ENCODE measurements around the gene PCSK7.
A peak's percentile ranks its signal among the peaks of the same experiment; 100 is the strongest.
"Not testable (repeated sequence)": the region's sequence is repeated elsewhere in the genome, so short reads cannot be mapped to it uniquely, and the experiment has no call there.

Gene PCSK7, protein sequence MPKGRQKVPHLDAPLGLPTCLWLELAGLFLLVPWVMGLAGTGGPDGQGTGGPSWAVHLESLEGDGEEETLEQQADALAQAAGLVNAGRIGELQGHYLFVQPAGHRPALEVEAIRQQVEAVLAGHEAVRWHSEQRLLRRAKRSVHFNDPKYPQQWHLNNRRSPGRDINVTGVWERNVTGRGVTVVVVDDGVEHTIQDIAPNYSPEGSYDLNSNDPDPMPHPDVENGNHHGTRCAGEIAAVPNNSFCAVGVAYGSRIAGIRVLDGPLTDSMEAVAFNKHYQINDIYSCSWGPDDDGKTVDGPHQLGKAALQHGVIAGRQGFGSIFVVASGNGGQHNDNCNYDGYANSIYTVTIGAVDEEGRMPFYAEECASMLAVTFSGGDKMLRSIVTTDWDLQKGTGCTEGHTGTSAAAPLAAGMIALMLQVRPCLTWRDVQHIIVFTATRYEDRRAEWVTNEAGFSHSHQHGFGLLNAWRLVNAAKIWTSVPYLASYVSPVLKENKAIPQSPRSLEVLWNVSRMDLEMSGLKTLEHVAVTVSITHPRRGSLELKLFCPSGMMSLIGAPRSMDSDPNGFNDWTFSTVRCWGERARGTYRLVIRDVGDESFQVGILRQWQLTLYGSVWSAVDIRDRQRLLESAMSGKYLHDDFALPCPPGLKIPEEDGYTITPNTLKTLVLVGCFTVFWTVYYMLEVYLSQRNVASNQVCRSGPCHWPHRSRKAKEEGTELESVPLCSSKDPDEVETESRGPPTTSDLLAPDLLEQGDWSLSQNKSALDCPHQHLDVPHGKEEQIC

DNA sequence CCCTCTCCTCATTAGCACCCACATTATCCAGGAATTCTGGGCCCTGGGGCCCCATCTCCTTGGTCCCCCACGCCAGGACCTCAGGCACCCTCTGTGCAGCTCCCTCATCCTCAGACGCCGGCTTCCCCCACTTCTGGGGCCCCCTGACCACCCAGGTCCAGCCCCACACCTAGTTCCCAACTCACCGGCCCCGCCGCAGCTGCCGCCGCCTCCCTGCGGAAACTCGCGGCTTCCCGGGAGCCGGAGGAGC lies at the start of gene PCSK7:
PCSK7 (minus strand) TSS at position 232 of the 250 bp plus-strand sequence. CDS start 2,229 bp downstream, outside the sequence.
- no peak for DNase-seq

- no peak for DNase-seq
Observed at GRCh38 chr11:117281159-117281558, 49.3 kb upstream of the PCSK7 start.

DNA sequence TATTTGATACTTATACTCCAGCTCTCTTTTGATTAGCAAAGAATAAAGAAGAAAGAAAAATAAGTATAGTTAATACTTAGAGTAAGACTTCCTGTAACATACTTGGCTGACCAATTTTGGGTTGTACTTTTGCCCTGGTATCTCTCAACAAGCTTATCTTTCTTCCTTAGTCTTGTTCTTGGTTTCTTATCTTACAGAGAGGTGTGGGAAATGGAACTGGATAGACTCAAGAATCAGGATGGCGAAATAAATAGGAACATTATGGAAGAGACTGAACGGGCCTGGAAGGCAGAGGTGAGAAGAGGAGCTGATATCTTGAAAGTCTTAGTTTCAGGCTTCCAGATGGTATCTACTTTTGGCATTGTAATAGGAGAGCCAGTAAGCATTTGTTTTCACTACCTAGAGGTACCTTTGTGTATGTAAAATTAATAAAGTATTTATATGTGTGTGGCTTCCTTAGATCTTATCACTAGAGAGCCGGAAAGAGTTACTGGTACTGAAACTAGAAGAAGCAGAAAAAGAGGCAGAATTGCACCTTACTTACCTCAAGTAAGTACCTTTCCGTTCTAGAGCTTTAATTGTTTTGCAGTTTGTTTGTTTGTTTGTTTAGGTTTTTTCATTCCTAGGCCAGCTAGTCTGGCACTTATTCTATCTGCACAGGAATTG lies 48.0 kb upstream of the PCSK7 start:
- no peak for DNase-seq

GRCh38 chr11:117278347-117278746 lies 46.5 kb upstream of the PCSK7 start:
- no peak for DNase-seq

DNA sequence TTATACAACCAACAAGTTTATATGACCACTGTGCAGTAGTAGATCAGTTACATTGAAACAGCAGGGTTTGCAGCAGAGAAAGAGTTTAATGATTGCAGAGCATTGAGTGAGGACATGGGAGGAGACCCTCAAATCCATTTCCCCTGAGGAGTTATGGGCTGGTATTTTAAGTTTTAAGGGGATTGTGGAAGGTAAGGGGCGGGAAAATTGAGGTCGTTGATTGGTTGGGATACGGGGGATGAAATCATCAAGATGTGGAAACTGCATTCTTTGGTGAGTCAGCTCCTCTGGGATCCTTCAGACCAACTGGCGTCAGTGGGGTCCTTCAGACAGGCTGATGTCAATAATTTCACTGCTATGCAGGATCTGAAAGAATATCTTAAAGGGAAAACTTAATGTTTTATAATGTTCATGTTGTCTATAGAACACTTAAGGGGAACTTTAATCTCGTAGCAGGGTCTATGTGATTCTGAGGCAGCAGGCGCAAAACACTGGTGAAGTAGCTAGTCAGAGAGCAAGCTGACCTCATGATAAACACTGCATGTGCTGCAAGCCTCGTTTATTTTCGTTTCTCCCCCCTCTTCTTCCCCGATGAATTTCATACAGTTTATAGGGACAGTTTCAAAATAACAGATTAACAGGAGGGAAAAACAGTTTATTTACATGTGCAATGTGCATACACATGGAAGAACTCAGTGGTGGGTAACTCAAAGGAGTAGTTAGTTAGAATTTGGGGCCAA lies 41.8 kb upstream of the PCSK7 start:
- no peak for DNase-seq

- not testable (repeated sequence) for DNase-seq
Observed at GRCh38 chr11:117272175-117272574, 40.3 kb upstream of the PCSK7 start.

DNA sequence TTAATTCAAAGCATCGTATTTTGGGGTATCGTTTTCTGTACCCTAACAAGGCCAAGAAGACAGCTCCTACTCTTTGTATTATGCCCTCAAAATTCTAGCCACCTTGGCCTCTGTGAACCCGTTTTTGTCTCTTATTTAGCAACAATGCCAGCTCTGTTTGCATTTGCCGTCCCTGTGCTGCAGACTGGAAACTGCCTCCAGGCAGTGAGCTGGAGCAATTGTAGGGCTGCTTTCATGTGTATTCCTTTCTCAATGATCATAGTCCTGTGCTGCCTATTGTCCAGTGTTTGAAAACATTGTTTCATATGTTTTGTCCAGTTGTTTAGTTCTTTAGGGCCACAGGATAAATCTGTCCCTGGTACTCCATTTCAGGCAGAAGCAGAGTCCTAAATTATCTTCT lies 39.3 kb upstream of the PCSK7 start:
- DNase-seq, result no peak

- DNase-seq, result no peak
Observed at GRCh38 chr11:117269856-117270255, 38.0 kb upstream of the PCSK7 start.

- DNase-seq, result no peak
Observed at GRCh38 chr11:117265745-117266144, 33.9 kb upstream of the PCSK7 start.

- not testable (repeated sequence) for DNase-seq
Observed at GRCh38 chr11:117264624-117265323, 32.9 kb upstream of the PCSK7 start.

DNA sequence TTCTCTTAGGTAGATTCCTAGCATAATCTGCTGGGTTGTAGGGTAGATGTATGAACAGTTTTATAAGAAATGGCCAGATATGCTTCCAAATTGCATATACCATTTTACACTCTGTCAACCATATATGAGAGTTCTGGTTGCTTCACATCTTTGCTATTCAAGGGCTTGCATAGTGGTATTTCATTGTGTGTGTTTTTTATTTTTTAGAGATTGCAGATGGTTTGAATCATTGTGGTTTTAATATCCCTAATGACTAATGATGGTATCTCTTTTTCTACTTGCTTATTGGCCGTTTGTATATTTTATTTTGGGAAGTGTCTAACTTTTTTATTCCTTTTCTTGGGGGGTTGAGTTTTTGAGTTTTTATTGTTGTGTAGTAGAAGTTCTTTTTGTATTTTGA lies 27.5 kb upstream of the PCSK7 start:
- no peak for DNase-seq

GRCh38 chr11:117258576-117258975 lies 26.7 kb upstream of the PCSK7 start:
- DNase-seq, result no peak

- DNase-seq, result no peak
Observed at GRCh38 chr11:117256573-117256972, 24.7 kb upstream of the PCSK7 start.

- no peak for DNase-seq
Observed at GRCh38 chr11:117255966-117256365, 24.1 kb upstream of the PCSK7 start.

GRCh38 chr11:117251506-117251905 lies 19.6 kb upstream of the PCSK7 start:
- DNase-seq, result no peak

- DNase-seq, result no peak
Observed at GRCh38 chr11:117249571-117249970, 17.7 kb upstream of the PCSK7 start.

DNA sequence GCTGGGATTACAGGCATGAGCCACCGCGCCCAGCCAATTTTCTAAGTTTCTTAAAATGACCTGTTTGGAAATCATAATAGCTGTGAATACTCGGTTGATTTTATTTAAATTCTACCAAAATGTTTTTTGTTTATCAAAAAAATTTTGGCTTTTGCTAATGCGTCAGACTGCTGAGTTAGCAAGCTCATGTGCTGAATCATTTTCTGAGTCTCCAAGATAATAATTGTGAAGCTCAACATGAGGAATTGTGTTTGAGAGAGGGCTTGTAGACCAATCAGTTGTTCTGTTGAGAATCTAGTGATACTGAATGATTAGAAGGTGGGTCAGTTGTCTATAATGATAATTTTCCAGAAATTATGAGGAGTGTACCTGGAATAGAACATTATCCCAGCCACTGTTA lies 16.5 kb upstream of the PCSK7 start:
- DNase-seq, result no peak

GRCh38 chr11:117239295-117239694 lies 7.4 kb upstream of the PCSK7 start:
- DNase-seq, result no peak

GRCh38 chr11:117238221-117238620 lies 6.3 kb upstream of the PCSK7 start:
- no peak for DNase-seq

GRCh38 chr11:117232911-117233409 lies 1.1 kb upstream of the PCSK7 start:
- DNase-seq, result no peak

DNA sequence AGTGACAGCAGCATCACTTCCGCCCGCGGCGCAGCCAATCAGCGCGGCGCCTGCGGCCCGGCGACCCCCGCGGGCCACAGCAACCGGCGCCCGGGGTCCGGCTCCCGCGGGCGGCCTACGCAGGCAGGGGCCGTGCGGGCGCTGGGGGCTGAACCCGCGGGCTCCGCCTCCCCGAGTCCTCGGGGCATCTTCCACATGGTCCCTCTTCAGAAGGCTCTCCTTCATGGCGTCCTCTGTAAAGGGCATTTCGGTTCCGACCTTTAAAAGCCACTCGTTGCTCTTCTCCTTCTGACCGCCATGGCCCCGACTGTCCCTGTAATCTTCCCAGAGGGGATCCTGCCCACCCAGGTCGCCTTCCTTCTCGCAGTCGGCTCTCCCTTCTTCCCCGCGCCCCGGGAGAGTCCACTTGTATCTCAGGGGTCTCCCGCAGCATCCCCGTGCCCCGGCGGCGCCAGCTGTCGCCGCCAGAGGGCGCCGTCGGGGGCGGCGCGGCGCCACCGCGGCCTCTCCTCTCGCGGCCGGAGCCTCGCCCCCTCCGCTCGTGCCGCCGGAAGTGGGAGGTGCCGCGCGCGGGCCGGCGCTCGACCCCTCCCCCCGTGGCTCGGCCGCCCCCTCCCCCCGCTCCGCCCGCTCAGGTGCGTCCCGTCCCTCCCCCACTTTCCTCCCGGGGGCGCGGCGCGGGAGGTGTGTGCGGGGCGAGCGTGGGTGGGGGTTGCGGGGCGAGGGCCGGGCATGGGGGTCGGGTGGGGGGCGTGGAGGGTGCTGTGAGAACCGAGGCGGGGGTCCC lies 412 bp upstream of the PCSK7 start, which contains the start of gene RNF214:
RNF214 (plus strand) TSS at position 580 of the 787 bp plus-strand sequence. CDS start 1,602 bp downstream, outside the sequence.
- DNase-seq, result peak; percentile 79
